Activated CD8-positive, alpha-beta memory T cell treated with anti-CD3 and anti-CD28 coated beads for 48 hours (primary cell): Measurements from ENCODE around the gene OR4D10.
"Not testable (repeated sequence)": the region's sequence is repeated elsewhere in the genome, so short reads cannot be mapped to it uniquely, and the experiment has no call there.

Source experiments
- DNase-seq, 3 experiments: peaks; one replicate each; pipeline ENCODE4 v3.0.0-alpha.2; 2020; ENCODE audit warnings: low read depth in 2 of 3, low spot score in 2 of 3

Gene OR4D10

DNA sequence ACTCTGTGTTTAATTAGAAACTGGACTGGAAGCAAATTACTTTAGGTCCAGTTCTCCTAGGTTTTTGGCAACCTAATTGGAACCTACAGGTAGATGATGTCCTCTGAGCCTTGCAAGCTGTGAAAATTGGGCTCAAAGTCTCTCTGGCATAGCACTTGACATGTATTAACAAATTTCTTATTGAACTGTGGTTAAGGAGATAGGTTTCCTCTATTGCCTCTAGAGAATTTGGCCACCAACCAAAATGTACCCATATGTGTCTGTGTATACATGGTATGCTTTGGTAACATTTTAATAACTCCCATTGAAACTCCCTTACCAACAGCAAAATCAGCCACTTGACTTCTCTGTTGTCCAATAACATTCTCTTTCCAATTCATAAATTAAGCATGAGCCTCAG is at the start of gene OR4D10:
TSS of gene OR4D10 (plus strand) at position 301 of the 400 bp plus-strand sequence. CDS start 4,115 bp downstream, outside the sequence.
- no peak for DNase-seq

DNA sequence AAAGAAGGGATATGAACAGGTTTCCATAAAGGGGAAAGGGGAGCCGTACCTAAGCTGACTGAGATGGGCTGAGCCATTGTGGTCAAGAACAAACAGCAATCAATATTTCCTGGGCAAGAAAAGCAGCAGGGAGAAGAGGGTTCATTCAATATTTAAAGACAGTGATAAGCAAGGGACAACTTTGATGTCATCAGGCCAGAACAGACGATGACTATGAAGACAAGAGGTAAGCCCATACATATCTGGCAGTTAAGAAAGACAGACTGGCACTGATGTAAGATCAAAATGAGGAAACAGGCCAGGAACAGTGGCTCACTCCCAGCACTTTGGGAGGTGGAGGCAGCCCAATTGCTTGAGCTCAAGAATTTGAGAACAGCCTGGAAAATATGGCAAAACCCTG is 49.3 kb upstream of the OR4D10 start:
- no peak for DNase-seq

DNA sequence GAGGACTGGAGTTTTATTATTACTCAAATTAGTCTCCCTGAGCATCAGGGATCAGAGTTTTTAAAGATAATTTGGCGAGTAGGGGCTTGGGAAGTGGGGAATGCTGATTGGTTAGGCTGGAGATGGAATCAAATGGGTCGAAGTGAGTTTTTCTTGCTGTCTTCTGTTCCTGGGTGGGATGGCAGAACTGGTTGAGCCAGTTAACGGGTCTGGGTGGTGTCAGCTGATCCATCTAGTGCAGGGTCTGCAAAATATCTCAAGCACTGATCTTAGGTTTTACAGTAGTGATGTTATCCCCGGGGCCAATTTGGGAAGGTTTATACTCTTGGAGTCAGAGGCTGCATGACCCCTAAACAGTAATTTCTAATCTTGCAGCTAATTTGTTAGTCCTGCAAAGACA is 48.0 kb upstream of the OR4D10 start:
- DNase-seq, result no peak

DNA sequence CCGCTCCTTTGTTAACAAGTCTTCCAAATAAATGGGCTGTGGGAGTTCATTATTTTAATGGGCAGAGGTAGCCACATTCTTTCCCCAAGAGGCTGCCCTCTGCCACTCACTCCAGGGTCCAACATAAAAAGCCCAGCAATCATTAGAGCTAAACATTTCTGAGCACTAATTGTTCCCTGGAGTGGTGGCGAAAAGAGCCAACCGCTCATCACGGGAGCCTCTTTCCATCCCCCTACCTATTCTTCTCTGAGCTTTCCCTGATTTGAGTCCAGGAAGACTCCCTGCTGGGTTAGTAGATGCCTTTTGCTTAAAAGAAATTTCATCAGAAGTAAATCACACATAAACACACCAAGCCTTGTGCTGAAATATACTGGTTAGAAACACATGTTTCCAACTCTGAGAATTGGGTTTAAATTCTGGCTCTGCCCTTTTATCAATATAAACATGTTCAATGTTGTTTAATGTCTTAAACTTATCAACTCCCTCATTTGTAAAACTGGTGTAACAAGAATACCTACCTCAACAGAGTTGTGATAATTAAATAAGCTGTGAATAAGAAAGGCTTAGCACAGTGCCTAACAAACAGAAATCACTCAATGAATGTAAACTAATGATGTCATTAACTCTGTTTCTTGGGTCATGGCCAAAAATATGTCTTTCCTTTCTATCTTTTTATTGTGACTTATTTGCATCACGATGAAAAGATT is 46.6 kb upstream of the OR4D10 start, which contains the start of gene OR5A2:
TSS of gene OR5A2 (minus strand) at position 53 of the 707 bp plus-strand sequence. CDS start 3,460 bp downstream, outside the sequence.
- DNase-seq, result no peak

DNA sequence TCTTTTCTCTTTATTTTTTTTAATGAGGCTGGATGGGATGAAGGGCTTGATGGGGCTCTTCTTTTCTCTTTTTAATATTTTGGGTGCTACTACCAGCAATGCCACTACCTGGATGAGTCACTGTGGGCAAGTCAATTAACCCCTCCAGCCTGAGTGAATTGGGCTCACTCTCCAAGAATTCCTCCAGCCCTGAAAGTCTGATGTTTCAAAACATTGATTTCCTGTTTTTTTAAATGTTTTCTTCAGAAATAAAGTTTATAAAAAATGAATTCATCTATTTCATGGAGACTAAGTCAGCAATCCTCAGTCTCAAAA is 46.1 kb upstream of the OR4D10 start:
- no peak for DNase-seq

DNA sequence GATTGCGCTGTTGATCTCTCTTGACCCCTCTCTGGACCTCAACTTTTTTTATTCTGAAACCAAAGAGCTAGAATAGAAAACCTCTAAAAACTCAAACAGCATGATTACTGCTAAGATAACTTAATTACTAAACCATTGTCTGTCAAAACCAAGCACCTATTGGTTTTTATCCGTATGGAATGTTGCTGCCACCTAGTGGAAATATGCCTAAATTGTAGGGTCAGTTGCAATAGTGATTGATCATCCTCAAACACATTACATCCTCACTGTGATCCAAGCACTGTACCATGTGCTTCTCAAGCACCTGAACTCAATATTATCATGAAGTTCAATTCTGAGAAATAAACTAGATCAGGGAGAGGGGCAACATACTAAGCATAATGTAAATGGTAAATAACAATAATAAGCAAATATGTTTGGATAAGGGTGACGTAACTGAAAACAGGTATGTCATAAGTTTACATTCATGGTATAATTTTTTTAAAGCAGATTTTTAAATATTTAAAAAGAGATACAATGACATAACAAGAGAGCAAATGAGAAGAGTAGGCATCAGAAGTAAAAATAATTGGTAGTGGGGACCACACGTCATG is 43.1 kb upstream of the OR4D10 start:
- DNase-seq, result peak in 1 of 3 experiments; percentile 18

DNA sequence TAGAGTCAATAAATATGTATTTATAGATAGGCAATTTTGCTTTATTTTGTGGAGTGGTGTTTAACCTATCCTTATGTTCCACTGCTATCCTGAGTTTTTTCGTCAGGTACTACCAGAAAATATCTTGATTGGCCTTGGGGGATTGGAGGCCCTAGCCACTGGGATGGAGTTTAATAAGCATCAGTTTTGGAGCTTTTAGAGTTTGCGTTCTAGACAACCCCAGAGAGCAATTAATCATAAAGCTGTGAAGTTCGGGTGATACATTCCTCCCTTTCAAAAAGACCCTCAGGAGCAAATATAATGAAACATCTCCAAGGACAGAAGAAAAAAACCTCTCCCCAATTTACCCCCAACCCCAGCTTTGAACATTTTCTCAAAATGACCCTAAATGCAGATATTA is 36.9 kb upstream of the OR4D10 start, which contains the start of gene OR5A1:
TSS of gene OR5A1 (plus strand) at position 301 of the 400 bp plus-strand sequence. CDS start 6,700 bp downstream, outside the sequence.
- no peak for DNase-seq

DNA sequence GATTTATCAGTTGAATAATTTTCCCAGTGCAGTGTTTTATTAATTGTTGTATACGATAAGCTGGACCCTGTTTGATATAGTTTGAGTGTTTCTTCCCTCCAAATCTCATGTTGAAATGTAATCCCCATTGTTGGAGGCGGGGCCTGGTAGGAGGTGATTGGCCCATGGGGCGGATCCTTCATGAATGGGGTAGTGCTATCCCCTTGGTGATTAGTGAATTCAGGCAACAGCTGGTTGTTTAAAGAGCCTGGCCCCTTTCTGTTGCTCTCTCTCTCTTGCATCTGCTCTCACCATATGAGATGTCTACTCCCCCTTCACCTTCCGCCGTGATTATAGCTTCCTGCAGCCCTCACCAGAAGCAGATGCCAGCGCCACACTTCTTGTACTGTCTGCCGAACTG is 35.3 kb upstream of the OR4D10 start:
- no peak for DNase-seq

DNA sequence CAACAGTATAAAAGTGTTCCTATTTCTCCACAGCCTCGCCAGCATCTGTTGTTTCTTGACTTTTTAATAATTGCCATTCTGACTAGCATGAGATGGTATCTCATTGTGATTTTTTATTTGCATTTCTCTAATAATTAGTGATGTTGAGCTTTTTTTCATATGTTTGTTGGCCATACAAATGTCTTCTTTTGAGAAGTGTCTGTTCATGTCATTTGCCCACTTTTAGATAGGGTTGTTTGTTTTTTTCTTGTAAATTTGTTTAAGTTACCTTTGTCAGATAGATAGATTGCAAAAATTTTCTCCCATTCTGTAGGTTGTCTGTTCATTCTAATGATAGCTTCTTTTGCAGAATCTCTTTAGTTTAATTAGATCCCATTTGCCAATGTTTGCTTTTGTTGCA is 27.5 kb upstream of the OR4D10 start:
- not testable (repeated sequence) for DNase-seq

DNA sequence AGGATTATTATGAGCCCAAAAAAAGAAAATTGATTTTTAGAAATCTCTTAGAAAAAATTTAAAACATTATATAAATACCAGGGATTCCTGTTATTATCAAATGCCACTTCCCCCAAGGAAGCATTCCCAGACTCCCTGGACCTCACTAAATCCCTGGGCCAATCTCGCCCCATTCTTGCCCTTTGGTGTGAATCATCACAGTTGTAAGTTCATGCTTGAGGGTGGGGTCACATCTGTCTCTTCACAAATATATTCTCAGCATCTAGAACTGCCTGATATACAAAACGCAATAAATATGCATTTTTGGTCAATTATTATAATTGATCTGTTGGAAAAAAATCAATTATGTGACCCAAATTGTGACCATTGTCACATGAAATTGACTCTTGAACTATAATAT is 24.6 kb upstream of the OR4D10 start:
- no peak for DNase-seq

DNA sequence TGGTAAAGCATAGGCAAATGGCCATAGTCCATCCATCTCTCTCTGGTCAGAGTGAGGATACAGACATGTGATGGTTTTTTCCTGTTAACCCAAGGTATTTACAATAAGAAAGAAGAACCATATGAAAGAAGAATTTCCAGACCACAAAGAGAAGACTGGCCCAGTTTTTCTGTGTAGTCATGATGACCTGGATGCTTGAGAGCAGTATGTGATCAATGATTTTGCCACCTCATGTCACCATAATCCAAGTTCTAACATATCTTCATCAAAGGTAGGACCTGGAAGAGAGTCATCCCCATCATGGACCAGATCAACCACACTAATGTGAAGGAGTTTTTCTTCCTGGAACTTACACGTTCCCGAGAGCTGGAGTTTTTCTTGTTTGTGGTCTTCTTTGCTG is 16.5 kb upstream of the OR4D10 start, which contains the start of gene OR4D6:
TSS of gene OR4D6 (plus strand) at position 301 of the 400 bp plus-strand sequence. CDS start at position 301, 0 bp downstream.
- no peak for DNase-seq

DNA sequence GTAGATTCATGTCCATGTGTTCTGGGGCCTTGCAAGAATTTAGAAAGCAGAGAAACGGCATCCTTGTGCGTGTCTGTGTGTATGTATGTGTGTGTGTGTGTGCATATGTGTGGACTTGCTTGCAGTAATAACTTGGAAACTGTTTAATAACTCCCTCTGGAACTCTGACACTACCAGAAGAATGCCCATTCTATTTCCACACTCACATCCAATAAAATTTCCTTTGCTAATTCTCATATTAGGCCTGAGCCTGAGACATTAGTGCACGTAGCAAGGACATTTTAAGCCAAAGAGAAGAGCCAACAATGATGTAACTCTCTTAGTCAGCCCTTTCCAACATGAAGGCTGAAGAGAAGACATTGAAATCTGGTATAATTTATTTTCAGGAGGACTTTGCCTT is 13.2 kb upstream of the OR4D10 start:
- DNase-seq, result no peak

DNA sequence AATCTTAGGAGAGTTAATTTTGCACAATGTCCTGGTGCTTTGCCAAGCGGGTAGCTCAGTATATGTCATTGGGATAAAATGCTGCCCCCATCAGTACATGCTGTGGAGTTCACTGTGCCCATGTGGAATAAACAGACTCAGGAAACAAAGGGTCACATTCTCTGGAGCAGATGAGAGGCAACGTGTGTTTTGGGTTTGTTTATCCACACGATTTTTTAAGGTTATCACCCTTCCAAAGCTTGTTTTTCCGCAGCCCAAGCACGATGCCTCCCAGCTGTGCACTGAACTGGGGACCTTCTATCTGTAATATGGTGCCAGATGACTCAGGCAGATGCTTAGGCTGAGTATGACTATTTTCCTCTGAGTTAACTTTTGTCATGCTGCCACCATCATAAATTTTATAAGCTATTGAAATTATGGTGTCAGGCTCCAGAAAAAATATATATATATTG is 9.9 kb upstream of the OR4D10 start:
- DNase-seq, result no peak

DNA sequence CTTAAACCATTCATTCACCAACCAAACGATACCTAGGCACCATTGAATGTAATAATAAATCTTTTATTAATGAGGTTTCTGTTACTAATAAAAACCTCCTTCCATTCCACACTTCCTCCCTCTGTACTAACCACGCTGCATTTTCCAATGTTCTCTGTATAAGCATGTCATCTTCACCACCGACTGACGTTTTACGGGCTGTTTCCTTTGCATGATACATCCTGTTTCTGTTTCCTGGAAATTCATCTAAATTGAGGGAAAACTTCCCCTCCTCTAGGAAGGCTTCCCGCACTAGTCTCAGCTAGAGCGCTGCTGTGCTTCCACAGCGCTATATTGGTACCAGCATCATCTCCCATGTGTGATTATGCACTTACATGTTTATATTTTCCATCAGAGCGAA is 2.1 kb downstream of the OR4D10 start:
- DNase-seq, result no peak

DNA sequence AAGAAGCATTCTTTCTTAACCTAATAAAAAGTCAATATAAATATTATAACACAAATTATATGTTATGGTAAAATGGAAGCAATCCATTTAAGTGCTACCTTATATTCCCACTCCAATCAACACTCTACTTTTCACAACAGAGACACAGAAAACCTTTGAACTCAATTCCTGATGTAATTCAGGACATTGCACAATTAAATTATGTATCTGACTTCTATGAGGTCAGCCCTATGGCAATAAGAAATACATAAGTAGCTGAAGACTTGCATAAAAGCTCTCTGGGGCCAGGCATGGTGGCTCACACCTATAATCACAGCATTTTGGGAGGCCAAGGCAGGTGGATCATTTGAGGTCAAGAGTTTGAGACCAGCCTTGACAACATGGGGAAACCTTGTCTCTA is 6.8 kb downstream of the OR4D10 start:
- no peak for DNase-seq

DNA sequence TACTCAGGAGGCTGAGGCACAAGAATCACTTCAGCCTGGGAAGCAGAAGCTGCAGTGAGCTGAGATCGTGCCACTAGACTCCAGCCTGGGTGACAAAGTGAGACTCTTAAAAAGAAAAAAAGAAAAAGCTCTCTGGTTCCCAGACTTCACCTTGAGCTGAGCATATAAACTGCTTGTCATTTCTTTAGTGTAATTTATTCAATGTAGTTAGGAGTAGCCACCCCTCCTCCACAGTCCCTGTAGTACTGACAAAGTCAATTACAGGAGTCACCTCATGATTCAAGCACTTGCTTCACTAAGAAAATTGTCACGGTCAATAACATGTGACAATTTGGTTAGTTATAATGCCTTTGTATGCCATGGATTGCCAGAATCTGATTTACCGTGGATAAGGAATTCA is 7.2 kb downstream of the OR4D10 start:
- DNase-seq, result no peak

DNA sequence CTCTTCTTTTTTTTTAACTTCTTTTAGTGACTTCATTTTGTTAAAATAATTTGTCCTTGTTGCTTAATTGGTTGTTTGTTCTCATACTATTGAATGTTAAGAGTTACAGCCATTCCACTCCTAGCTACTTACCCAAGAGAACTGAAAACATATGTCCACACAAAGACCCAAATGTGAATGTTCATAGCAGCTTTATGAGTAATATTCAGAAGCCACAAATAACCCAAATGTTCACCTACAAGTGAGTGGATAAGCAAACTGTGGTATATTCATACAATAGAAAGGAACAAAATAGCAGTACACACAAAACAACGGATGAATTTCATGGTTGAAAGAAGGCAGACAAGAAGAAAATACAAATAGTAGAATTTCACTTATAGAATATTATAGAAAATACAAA is 28.8 kb downstream of the OR4D10 start:
- DNase-seq, result no peak

DNA sequence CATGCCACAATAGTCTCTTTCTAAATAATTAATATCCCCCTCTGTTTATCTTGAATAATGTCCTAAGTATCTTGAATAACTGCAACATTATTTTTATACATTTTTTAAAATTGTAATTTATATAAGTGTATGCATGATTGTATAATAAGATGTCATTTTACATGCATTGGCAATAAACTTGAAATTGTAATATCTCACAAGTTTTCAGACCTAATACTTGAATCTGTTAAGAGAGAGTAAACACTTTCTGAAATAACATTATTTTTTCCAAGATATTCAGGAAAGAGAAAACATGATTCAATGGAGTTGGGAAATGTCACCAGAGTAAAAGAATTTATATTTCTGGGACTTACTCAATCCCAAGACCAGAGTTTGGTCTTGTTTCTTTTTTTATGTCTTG is 30.2 kb downstream of the OR4D10 start, which contains the start of gene OR4D11:
TSS of gene OR4D11 (plus strand) at position 301 of the 400 bp plus-strand sequence. CDS start at position 301, 0 bp downstream.
- no peak for DNase-seq

DNA sequence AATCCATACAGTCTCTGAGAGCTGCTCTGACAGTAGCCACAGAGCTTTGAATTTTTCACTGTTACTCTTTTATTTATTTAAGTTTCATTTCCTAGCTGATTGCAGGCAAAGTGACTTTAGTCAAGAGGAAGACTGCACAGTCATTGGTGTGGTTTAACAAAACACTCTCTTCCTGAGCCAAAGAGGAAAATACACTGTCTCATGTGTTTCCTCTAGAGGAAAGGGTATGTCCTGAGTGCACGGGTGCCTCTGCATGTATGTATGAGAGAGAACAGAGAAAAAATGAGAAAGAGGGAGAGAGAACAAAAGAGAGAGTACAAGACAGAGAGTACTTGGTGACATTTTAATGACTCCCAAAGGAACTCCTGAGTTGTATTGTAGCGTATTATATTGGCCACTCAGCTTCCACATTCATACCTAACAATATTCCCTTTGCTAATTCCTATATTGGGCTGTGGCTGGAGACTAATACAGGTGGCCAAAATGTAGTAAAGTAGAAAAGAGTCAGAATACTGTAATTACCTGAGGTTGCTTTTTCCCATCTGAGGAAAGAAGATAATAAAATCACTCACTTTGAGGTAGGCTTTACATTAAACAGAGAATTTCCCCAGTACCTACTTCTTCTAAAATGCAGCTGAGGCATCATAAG is 38.0 kb downstream of the OR4D10 start, which contains the start of gene OR4D9:
TSS of gene OR4D9 (plus strand) at position 599 of the 649 bp plus-strand sequence. CDS start 3,374 bp downstream, outside the sequence.
- DNase-seq, result no peak

DNA sequence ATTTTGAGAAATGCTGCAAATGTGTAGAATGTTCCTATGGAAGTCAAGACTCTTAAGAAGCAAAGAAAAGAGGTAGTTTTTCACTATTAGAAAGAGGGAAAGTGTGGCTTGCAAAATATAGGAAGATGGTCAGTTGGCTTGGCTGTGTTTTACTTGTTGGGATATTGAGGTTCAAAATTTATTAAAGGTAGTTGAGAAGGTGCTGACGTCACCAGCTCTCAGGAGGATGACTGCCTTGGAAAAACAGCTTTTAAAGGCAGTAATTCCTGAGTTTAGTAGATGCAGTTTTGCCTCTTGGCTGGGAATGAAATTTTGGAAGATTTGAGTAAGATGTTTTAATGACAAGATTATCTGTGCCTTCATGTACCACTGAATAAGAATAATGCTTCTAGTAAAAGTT is 38.6 kb downstream of the OR4D10 start:
- no peak for DNase-seq

DNA sequence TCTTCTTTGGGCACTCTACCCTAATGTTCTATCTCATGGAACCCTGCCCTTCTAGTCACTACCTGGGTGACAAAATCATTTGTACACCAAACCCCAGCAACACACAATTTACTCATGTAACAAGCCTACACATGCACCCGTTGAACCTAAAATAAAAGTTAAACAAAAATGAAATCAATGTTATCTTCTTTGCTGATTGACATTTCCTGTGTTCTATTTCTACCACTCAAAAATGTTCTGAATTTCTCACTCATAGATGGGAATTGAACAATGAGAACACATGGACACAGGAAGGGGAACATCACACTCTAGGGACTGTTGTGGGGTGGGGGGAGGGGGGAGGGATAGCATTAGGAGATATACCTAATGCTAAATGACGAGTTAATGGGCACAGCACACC is 47.0 kb downstream of the OR4D10 start:
- DNase-seq, result not testable (repeated sequence)

DNA sequence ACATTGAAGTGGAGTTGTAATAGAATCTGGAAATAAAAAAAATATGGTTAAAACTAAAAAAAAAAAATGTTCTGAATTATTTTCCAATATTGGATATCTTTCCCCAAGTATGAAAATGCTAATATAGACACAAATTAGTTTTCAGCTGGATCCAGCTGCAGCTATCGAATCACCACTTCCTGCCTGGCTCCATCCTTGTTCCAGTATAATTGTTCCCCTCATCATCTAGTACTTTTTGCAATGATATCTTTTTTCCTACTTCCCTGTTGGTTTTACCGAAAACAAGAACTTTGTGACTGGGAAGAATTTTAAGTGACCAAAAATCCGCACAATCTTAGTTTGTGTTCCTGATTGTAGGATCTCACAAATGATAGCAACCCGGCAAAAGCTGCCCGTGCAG is 47.6 kb downstream of the OR4D10 start:
- DNase-seq, result no peak
